Esophagus muscularis mucosa (tissue), 4 donors: ENCODE measurements around the gene TMEM72. TPM values are rescaled to one million over a fixed set of nuclear protein-coding genes. Genes with fewer than 3 reads are reported as not detected.

Experiments
- DNase-seq: peaks from one replicate; pipeline ENCODE4 v3.0.0-alpha.2; 2017; ENCODE audit errors: extremely low spot score
- H3K27ac ChIP-seq, 4 donors: fragments of 200-600 bp; sonication (generic); replicated peaks in 1 of 4; 1 replicate in 3 of 4; 2 replicates in 1 of 4; pipeline ENCODE4 v1.5.1; 2016 to 2019; ENCODE audit warnings: mild to moderate bottlenecking in 1 of 4
- H3K27me3 ChIP-seq, 4 donors: fragments of 200-600 bp; sonication (generic); one replicate each; pipeline versions ENCODE4 v1.5.1 to v1.6.0; 2016 to 2019
- H3K36me3 ChIP-seq, 4 donors: fragments of 200-600 bp; sonication (generic); one replicate each; pipeline ENCODE4 v1.5.1; 2016 to 2019
- H3K4me1 ChIP-seq, 4 donors: fragments of 200-600 bp; sonication (generic); one replicate each; pipeline ENCODE4 v1.5.1; 2016 to 2019
- H3K4me3 ChIP-seq, 4 donors: fragments of 200-600 bp; sonication (generic); 1 replicate in 2 of 4; 2 replicates in 2 of 4; pipeline ENCODE4 v1.5.1; 2016 to 2019; ENCODE audit warnings: mild to moderate bottlenecking in 4 of 4, moderate library complexity in 1 of 4
- H3K9me3 ChIP-seq, 4 donors: fragments of 200-600 bp; sonication (generic); 1 replicate in 3 of 4; 2 replicates in 1 of 4; pipeline ENCODE4 v1.5.1; 2016 to 2019
- CTCF ChIP-seq, 3 experiments: fragments of 200-600 bp in 2 of 3; fragments of 450-650 bp in 1 of 3; sonication (generic) in 2 of 3; IDR thresholded peaks; one replicate each; pipeline ENCODE4 v1.5.1; 2017 to 2019; ENCODE audit warnings: antibody characterized with exemption in 3 of 3, mild to moderate bottlenecking in 2 of 3, moderate library complexity in 1 of 3
- EP300 ChIP-seq: sonication (generic); formaldehyde crosslinking; IDR thresholded peaks from one replicate; pipeline ENCODE4 v1.6.1; 2017; ENCODE audit warnings: antibody characterized with exemption
- POLR2A ChIP-seq: fragments of 450-650 bp; IDR thresholded peaks from one replicate; pipeline ENCODE4 v1.6.1; 2017; ENCODE audit warnings: antibody characterized with exemption, moderate library complexity, mild to moderate bottlenecking, low read depth
- POLR2AphosphoS5 ChIP-seq, 2 donors: sonication (generic); formaldehyde crosslinking; IDR thresholded peaks; one replicate each; pipeline ENCODE4 v1.6.1; 2017; ENCODE audit warnings: antibody characterized with exemption in 2 of 2
- WGBS: methylation state at CpG from one replicate; pipeline ENCODE4 v1.1.5; 2018; 5-methylcytosine and 5-hydroxymethylcytosine counted together
- intact Hi-C: fragments of 100-400 bp; cut with DNase I; formaldehyde crosslinking; loops from one replicate; pipeline ENCODE4 v1.15.1; 2023
- total RNA-seq, 4 donors: library from RNA; depleted of rRNA; stranded (reverse); fragments of >200 nt; gene quantifications; one replicate each; pipeline versions ENCODE4 v1.1.0 to v1.2.1, GENCODE V29; 2016

The TMEM72 gene
- total RNA-seq, 4 donors from 2014 or later: not detected

- TF ChIP-seq EP300 (no peak), POLR2A (no peak), POLR2AphosphoS5 (IDR thresholded peaks at IDR 0.05) (no peak), CTCF (IDR thresholded peaks at IDR 0.05) (no peak)
- Histone ChIP-seq H3K4me1 (peaks cover 0 to 4% (median 0%) of the 10 kb centered on the region in 4 donors), H3K4me3 (no peak overlapping the region), H3K36me3 (no peaks in the 10 kb centered on the region), H3K27ac (no peak overlapping the region), H3K27me3 (no peaks in the 10 kb centered on the region), H3K9me3 (no peaks in the 10 kb centered on the region)
- 93% methylated on average over 5 of the region's 5 CpGs for WGBS
- no peak for DNase-seq
- intact Hi-C loops: no loop called here
Measured at GRCh38 chr10:44922021-44922420, 10.9 kb downstream of the TMEM72 start.

DNA sequence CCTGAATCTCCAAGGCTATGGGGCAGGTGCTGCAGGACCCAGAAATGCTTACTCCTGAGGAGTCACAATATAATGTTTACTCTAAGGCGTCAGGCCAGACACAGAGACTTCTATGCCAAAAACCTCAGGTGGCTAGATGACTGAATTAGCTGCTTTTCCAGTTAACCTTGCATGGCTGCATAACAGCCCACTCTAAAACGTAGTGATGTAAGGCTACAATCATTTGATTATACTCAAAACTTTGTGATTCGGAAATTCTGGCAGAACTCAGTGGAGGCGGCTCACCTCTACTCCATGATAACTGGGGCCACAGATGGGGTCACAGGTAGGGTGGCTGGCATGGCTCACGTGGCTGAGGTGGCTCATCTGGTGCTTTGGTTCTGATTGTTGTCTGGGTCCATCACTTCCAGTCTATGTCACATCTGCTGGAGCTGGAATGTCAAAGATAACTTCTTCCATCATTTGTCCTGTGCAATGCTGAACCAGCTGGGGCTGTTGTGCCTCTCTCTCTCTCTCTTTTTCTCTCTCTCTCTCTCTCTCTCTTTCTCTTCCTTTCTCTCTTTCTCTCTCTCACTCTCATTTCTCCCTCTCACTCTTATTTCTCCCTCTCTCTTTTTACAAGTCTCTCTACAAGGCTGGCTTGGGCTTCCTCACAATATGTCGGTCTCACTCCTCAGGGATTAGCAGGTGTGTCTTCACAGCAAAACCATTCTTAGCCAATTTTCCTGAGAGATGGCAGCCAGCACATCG is 11.8 kb downstream of the TMEM72 start:
- no peaks in the 10 kb centered on the region for H3K9me3 ChIP-seq
- no peaks in the 10 kb centered on the region for H3K27me3 ChIP-seq
- no peaks in the 10 kb centered on the region for H3K36me3 ChIP-seq
- no peak for DNase-seq
- WGBS: 93% methylated on average over 6 of the region's 7 CpGs
- intact Hi-C loops: no loop called here
- peaks cover 0 to 9% (median 0%) of the 10 kb centered on the region in 4 donors for H3K4me1 ChIP-seq
- TF ChIP-seq POLR2AphosphoS5 (IDR thresholded peaks at IDR 0.05): no peak
- TF ChIP-seq EP300: no peak
- no peak for TF ChIP-seq CTCF (IDR thresholded peaks at IDR 0.05)
- no peak for TF ChIP-seq POLR2A
- H3K27ac ChIP-seq: no peak overlapping the region
- no peak overlapping the region for H3K4me3 ChIP-seq

DNA sequence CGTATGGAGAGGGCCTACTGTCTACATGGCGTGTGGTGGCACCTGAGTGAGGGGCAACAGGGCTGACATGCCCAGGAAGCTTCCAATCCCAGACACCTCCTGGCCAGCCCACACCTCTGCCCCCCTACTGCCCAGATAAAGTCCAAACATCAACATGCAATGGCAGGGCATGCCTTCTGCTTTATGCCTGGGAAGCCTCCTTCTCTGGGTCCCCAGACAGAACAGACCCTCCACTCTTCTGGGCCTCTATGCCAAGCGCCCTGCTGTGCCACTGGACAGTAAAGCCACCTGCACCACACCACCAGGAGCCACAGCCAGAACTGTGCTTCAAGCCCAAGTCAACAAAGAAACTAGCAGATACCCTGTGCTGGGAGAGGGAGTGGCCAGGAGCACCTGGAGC is 12.5 kb downstream of the TMEM72 start:
- Histone ChIP-seq H3K4me1 (peaks cover 0 to 9% (median 0%) of the 10 kb centered on the region in 4 donors), H3K36me3 (no peaks in the 10 kb centered on the region), H3K4me3 (no peak overlapping the region), H3K9me3 (no peaks in the 10 kb centered on the region), H3K27me3 (no peaks in the 10 kb centered on the region), H3K27ac (no peak overlapping the region)
- TF ChIP-seq EP300 (no peak), POLR2A (no peak), CTCF (IDR thresholded peaks at IDR 0.05) (no peak), POLR2AphosphoS5 (IDR thresholded peaks at IDR 0.05) (no peak)
- intact Hi-C loops: no loop called here
- DNase-seq: no peak
- 94% methylated on average over 3 of the region's 3 CpGs for WGBS

DNA sequence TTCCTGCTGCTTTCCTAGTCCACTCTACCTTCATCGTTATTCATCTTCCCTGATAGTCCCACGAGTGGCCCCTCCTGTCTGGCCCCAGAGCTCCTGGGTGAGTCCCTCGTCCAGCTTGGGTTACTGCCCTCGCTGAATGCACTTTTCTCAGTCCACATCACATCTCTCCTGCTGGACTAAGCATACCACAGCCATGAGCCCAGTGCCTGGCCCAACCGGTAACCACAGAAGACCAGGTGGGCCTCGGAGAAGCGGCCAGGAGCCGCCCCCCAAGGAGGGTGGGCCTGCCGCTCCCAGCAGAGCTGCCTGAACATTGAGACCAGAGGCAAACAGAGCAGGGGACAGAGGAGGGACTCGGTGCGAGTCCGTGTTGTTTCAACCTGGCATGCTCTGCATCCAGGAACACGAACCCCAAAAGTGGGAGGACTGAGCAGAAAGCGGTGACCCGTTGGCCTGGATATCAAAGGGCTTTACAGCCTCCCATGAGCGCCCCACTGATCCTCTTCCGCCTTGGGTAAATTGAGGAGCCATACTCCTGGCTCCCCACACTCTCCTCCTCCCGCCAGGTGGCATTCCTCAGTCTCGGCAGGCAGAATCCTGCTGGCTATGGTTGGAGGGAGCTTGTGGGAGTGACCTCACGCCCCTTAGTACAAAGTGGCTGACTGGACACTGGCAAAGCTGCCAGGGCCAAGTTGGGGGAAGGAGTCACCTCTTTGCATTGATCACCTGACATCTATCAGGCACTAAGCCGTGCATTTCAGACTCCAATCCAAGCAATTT is 13.3 kb downstream of the TMEM72 start:
- DNase-seq: no peak
- Histone ChIP-seq H3K27me3 (no peaks in the 10 kb centered on the region), H3K9me3 (no peaks in the 10 kb centered on the region), H3K4me1 (peaks cover 0 to 9% (median 0%) of the 10 kb centered on the region in 4 donors), H3K36me3 (no peaks in the 10 kb centered on the region), H3K4me3 (no peak overlapping the region), H3K27ac (no peak overlapping the region)
- TF ChIP-seq CTCF (IDR thresholded peaks at IDR 0.05): no peak
- no peak for TF ChIP-seq POLR2AphosphoS5 (IDR thresholded peaks at IDR 0.05)
- no peak for TF ChIP-seq EP300
- no peak for TF ChIP-seq POLR2A
- intact Hi-C loops: no loop called here
- 89% methylated on average over 21 of the region's 21 CpGs for WGBS
